Activated T-helper 2 cell treated with anti-CD3 and anti-CD28 coated beads, Interferon-gamma antibody, Interleukin-2, Interleukin-4, amounts not matched to agents 10 μg/mL and 5 μg/mL and 100 μg/mL, durations not matched to agents 14 hours and 24 hours and 36 hours (primary cell): ENCODE results near the gene SPECC1. TPM values are rescaled to one million over a fixed set of nuclear protein-coding genes. Genes with fewer than 3 reads are reported as not detected.
"Not testable (repeated sequence)": the region's sequence is repeated elsewhere in the genome, so short reads cannot be mapped to it uniquely, and the experiment has no call there.

ENCODE experiments used
- DNase-seq: peaks from one replicate; pipeline ENCODE4 v3.0.0; 2021; ENCODE audit warnings: low spot score
- H3K27ac Mint-ChIP-seq: one replicate; pipeline ENCODE4 v1.8.0; 2021; ENCODE audit warnings: mixed read lengths
- H3K27me3 Mint-ChIP-seq: one replicate; pipeline ENCODE4 v1.8.0; 2021; ENCODE audit warnings: low read depth, mixed read lengths
- H3K36me3 Mint-ChIP-seq: one replicate; pipeline ENCODE4 v1.8.0; 2021; ENCODE audit warnings: low read depth, mixed read lengths
- H3K4me1 Mint-ChIP-seq: one replicate; pipeline ENCODE4 v1.8.0; 2021; ENCODE audit warnings: low read depth, mixed read lengths
- H3K4me3 Mint-ChIP-seq: one replicate; pipeline ENCODE4 v1.8.0; 2021; ENCODE audit warnings: low read depth, mild to moderate bottlenecking, moderate library complexity, mixed read lengths
- H3K9me3 Mint-ChIP-seq: one replicate; pipeline ENCODE4 v1.8.0; 2021; ENCODE audit warnings: mixed read lengths
- intact Hi-C: fragments of 100-400 bp; cut with micrococcal nuclease; formaldehyde crosslinking; loops from one replicate; pipeline ENCODE4 v1.15.1; 2023
- total RNA-seq: library from RNA; stranded (reverse); gene quantifications from 2 replicates; pipeline ENCODE4 v1.2.3, GENCODE V29; 2022

SPECC1 gene
- 4.7 and 6.8 TPM in 2 replicates for total RNA-seq

DNA sequence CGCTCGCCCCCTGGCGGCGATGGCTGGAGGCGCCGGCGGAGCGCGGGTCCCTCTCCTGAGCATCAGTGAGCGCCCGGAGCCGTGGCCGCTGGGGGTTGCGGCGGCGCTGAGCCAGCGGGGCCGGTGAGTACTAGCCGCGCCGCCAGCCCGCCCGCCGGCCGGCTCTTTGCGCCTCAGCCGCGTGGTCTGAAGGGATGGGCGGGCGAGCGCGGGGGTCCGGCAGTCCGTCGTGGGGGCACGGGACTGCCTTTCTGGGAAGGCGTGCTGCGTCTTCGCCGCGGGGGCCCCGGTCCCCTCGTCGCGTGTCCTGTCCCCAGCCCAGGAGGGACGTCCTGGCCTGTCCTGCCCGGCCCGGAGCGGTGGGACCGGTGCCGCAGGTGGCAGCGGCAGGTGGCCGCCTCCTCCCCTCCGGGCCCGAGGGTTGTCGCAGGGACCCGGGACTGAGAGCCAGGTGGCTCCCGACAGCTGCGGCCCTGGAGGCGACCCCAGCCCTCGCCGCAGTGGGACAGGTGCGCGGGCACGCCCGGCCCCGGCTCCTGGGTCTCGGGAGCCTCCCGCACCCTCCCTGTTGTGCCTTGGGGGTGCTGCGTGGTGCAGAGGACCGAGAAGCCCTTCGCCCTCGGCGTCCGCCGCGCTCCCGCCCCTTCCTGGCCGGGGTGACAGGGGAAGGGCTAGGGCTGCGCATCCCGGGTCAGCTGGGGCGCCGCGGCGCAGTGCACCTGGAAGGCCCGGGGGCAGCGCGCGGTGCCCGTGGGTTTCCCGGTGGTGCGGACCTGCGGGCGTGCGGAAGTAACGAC is at the start of gene SPECC1:
SPECC1 (plus strand) TSS at position 58 of the 797 bp plus-strand sequence. CDS start 87,293 bp downstream, outside the sequence.
- Mint-ChIP-seq H3K27me3 (peaks cover 58% of the 10 kb centered on the region), H3K36me3 (no peaks in the 10 kb centered on the region), H3K4me1 (peaks cover 15% of the 10 kb centered on the region), H3K27ac (no peak within 1 kb of the TSS), H3K4me3 (peak within 1 kb of the TSS; percentile 85), H3K9me3 (no peaks in the 10 kb centered on the region)
- intact Hi-C loops: no loop called here
- DNase-seq: peak; percentile 83

- H3K27ac Mint-ChIP-seq, intact Hi-C loops, H3K4me3 Mint-ChIP-seq, H3K9me3 Mint-ChIP-seq, DNase-seq, H3K27me3 Mint-ChIP-seq: not testable (repeated sequence)
- H3K4me1 Mint-ChIP-seq: peaks cover 29% of the 10 kb centered on the region
- H3K36me3 Mint-ChIP-seq: peaks cover 56% of the 10 kb centered on the region
Observed at GRCh38 chr17:19962954-19963353, 46.2 kb upstream of the SPECC1 start.

GRCh38 chr17:19973156-19973555 is 36.0 kb upstream of the SPECC1 start:
- no peaks in the 10 kb centered on the region for H3K9me3 Mint-ChIP-seq
- H3K27me3 Mint-ChIP-seq: no peaks in the 10 kb centered on the region
- no peak for DNase-seq
- intact Hi-C loops: no loop called here
- no peak overlapping the region for H3K4me3 Mint-ChIP-seq
- H3K4me1 Mint-ChIP-seq: peaks cover 34% of the 10 kb centered on the region
- H3K36me3 Mint-ChIP-seq: peaks cover 66% of the 10 kb centered on the region
- H3K27ac Mint-ChIP-seq: no peak overlapping the region

- H3K27me3 Mint-ChIP-seq: no peaks in the 10 kb centered on the region
- peak overlapping the region; percentile 31 for H3K27ac Mint-ChIP-seq
- intact Hi-C loops: no loop called here
- H3K4me1 Mint-ChIP-seq: peaks cover 34% of the 10 kb centered on the region
- H3K9me3 Mint-ChIP-seq: no peaks in the 10 kb centered on the region
- peaks cover 52% of the 10 kb centered on the region for H3K36me3 Mint-ChIP-seq
- H3K4me3 Mint-ChIP-seq: peak overlapping the region; percentile 56
- no peak for DNase-seq
Observed at GRCh38 chr17:19975601-19976000, 33.6 kb upstream of the SPECC1 start.

- Mint-ChIP-seq H3K4me1 (peaks cover 30% of the 10 kb centered on the region), H3K4me3 (peak within 1 kb of the TSS; percentile 95)
- intact Hi-C loops: no loop called here
Observed at GRCh38 chr17:19977293-19978208, 31.6 kb upstream of the SPECC1 start, which contains the start of gene AKAP10. AKAP10 (minus strand) TSS chr17:19977828; CDS start chr17:19977679, 149 bp downstream.

GRCh38 chr17:19978209-19978802 is 30.9 kb upstream of the SPECC1 start:
- Mint-ChIP-seq H3K4me1 (peaks cover 24% of the 10 kb centered on the region), H3K9me3 (no peaks in the 10 kb centered on the region), H3K27ac (peak overlapping the region; percentile 99), H3K27me3 (no peaks in the 10 kb centered on the region), H3K36me3 (peaks cover 35% of the 10 kb centered on the region), H3K4me3 (peak overlapping the region; percentile 95)
- intact Hi-C loops: no loop called here
- no peak for DNase-seq

More at GRCh38 chr17:19977293-19978208, 31.6 kb upstream of the SPECC1 start, which contains the start of gene AKAP10:
- Mint-ChIP-seq H3K27me3 (no peaks in the 10 kb centered on the region), H3K9me3 (no peaks in the 10 kb centered on the region), H3K36me3 (peaks cover 42% of the 10 kb centered on the region), H3K27ac (peak within 1 kb of the TSS; percentile 99)
- DNase-seq: peak; percentile 89

DNA sequence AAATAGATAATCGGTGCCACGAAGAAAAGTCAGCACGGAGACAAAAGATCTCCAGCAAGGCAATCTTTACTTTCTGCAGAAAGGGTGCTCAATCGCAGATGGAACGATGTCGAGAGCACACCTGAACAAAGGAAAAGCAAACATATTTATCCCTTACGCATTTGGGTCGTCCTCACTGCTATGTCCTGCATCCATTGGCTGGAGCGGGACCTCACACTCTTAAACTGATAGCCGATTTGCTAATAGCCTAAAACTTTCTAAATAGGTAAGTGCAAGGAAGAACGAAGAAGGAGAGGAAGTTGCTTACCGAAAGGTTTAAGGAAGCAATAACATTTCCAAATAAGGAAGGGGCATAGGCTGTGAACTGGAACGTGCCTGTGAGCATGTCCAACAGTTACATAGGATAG is 30.4 kb upstream of the SPECC1 start:
- intact Hi-C loops: no loop called here
- DNase-seq: no peak
- peaks cover 19% of the 10 kb centered on the region for H3K4me1 Mint-ChIP-seq
- H3K9me3 Mint-ChIP-seq: no peaks in the 10 kb centered on the region
- H3K4me3 Mint-ChIP-seq: peak overlapping the region; percentile 95
- H3K36me3 Mint-ChIP-seq: peaks cover 30% of the 10 kb centered on the region
- peak overlapping the region; percentile 99 for H3K27ac Mint-ChIP-seq
- H3K27me3 Mint-ChIP-seq: no peaks in the 10 kb centered on the region

- Mint-ChIP-seq H3K9me3 (no peaks in the 10 kb centered on the region), H3K4me1 (peaks cover 19% of the 10 kb centered on the region), H3K4me3 (no peak overlapping the region)
Observed at GRCh38 chr17:19979917-19980770, 29.0 kb upstream of the SPECC1 start.

DNA sequence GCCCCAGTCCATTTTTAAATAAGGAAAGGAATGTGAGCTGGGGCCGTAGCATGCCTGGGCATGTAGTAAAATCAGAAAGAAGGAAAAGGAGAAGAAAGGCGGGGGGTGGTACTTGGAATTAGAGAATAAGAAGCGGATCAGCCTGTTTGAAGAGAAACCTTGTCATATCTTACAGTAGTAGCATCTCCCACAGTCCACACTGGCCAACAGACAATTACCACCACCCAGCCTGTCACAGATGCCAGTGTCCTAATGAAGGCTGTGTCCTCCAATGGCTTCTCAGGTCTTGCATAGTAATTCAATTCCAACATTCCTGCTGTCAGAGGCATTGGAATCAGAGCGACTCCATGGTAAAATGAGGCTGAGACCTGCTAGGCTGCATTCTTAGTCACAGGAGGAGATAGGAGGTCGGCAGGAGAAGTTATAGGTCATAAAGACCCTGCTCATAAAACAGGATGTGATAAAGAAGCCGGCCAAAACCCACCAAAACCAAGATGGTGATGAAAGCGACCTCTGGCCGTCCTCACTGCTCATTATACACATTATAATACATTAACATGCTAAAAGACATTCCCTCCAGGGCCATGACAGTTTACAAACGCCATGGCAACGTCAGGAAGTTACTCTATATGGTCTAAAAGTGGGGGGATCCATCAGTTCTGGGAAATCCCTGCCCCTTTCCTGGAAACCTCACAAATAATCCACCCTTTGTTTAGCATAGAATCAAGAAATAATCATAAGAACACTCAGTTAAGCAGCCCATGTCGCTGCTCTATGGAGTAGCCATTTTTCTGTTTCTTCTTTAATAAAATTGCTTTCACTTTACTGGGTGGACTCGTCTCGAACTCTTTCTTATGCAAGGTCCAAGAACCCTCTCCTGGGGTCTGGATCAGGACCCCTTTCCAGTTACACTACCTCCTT is 22.0 kb upstream of the SPECC1 start:
- intact Hi-C loops: no loop called here
- Mint-ChIP-seq H3K4me1 (peaks cover 2% of the 10 kb centered on the region), H3K4me3 (no peak overlapping the region), H3K9me3 (no peaks in the 10 kb centered on the region), H3K27ac (no peak overlapping the region), H3K36me3 (no peaks in the 10 kb centered on the region), H3K27me3 (peaks cover 8% of the 10 kb centered on the region)
- no peak for DNase-seq

More at GRCh38 chr17:19979917-19980770, 29.0 kb upstream of the SPECC1 start:
- Mint-ChIP-seq H3K36me3 (peaks cover 19% of the 10 kb centered on the region), H3K27ac (no peak overlapping the region), H3K27me3 (no peaks in the 10 kb centered on the region)
- intact Hi-C loops: no loop called here
- no peak for DNase-seq

DNA sequence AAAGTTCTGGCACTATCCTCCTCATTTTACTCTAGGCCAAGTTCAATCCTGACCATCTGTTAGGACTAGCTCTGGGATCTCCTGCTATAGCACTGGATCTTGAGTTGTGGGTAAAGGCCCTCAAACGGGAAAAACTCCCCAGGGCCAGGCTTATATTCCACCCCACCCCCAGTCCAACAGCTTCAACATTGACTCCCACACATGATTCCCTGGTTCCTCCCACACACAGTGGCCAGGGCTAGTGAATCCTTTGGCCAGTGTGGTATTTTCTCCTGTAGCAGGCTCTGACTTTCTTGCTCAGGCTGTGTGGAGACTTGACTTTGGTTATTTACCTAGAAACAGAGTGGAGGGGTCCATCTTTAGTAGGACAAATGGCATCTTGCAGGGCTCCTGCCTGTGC is 21.3 kb upstream of the SPECC1 start:
- DNase-seq: no peak
- Mint-ChIP-seq H3K36me3 (no peaks in the 10 kb centered on the region), H3K27me3 (peaks cover 11% of the 10 kb centered on the region), H3K27ac (no peak overlapping the region), H3K4me3 (no peak overlapping the region), H3K4me1 (peaks cover 5% of the 10 kb centered on the region), H3K9me3 (no peaks in the 10 kb centered on the region)
- intact Hi-C loops: no loop called here

DNA sequence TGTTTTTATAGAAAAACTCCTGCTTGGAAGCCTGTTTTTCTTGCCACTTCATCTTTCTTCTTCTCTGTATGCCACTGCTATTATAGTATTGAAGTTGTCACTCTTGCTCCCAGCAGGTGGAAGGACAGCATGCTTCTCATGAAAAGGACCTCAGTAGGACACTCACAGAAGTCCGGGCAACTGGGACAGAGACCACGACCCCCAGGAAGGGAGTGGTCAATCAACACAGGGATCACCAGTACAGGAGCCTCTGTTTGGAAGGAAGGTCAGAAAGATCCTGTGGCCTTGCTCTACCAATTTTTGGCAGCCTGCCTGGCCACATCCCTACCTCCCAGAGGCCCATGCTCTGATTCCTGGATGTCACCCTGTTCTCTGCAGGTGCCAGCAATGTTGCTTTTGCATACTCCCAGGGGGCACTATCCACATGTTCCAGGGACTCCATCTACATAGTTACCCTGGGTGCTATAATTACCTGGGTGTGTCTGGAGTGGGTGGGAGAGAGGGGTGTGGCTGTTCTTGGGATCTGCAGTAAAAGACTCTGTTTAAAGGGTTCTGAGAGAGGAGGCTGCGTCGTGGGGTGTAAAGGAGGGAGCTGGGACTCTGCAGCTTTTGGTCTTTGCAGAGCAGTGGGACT is 17.8 kb upstream of the SPECC1 start:
- Mint-ChIP-seq H3K4me3 (no peak overlapping the region), H3K4me1 (peaks cover 7% of the 10 kb centered on the region), H3K27me3 (peaks cover 12% of the 10 kb centered on the region), H3K9me3 (no peaks in the 10 kb centered on the region), H3K27ac (no peak overlapping the region), H3K36me3 (no peaks in the 10 kb centered on the region)
- intact Hi-C loops: no loop called here
- DNase-seq: no peak
